ENCODE results near the gene HOXC10. TPM values are rescaled to one million over a fixed set of nuclear protein-coding genes. Genes with fewer than 3 reads are reported as not detected.

The HOXC10 gene
- total RNA-seq, 1 donor from 2014 or later, result not detected

DNA sequence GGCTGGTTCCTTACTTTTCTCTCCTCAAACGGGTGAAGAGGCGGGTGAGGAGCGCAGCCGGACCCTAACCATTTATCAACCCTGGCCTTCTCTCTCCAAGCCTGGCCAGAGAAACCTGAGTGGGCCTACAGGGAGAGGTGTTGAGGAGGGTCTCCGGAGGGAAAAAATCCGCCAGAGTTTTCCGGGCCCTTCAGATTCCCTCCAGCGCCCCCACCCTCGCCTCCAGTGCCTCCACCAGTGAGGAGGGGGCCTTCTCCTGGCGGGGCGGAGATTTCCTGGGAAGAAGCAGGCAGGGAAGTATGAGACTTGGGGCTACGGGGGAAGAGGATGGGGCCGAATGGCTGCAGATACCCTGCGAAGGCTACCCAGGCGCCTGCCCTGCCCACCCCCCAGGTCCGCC lies 46.5 kb downstream of the HOXC10 start:
- no peak for DNase-seq
- ATAC-seq, result no peak

GRCh38 chr12:54032086-54032619 lies 47.2 kb downstream of the HOXC10 start:
- no peak for DNase-seq
- no peak for ATAC-seq
- intact Hi-C loops (cut with micrococcal nuclease), result no loop called here

More for the DNA sequence above, 46.5 kb downstream of the HOXC10 start:
- intact Hi-C loops (cut with micrococcal nuclease), result no loop called here

GRCh38 chr12:54032627-54033100 lies 47.7 kb downstream of the HOXC10 start, which contains the start of gene HOXC5:
HOXC5 (plus strand) TSS chr12:54033050; CDS start chr12:54033123, 73 bp downstream.
- ATAC-seq, result peak; percentile 47
- intact Hi-C loops (cut with micrococcal nuclease), result no loop called here
- peak; percentile 57 for DNase-seq

DNA sequence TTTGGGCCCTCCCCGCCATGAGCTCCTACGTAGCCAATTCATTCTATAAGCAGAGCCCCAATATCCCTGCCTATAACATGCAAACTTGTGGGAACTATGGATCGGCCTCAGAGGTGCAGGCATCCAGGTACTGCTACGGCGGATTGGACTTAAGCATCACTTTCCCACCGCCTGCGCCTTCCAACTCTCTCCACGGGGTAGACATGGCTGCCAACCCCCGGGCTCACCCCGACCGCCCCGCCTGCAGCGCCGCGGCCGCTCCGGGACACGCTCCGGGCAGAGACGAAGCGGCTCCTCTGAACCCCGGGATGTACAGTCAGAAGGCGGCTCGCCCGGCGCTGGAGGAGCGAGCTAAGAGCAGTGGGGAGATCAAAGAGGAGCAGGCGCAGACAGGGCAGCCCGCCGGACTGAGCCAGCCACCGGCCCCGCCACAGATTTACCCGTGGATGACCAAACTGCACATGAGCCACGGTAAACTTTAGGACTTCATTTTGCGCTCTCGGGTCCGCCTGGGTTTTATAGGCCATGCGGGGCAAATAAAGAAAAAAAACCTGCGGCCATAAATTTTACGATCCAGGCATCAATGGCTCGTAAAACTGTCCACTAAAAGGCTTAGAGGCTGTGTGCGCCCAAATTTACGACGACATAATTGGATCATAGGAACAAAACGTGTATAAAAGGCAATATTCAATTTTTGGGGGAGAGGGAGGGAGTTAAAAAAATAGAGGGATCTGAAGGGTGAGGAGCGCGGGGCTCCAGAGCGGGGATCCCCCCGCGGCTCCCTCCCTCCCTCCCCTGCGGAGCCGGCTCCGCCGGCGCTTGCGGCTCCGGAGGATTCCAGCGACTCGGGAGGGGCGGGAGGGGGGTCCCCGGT lies 48.4 kb downstream of the HOXC10 start:
- DNase-seq (no peak), ATAC-seq (no peak)
- intact Hi-C loops (cut with micrococcal nuclease), result no loop called here

GRCh38 chr12:54033980-54034784 lies 49.2 kb downstream of the HOXC10 start:
- intact Hi-C loops (cut with micrococcal nuclease), result no loop called here
- ATAC-seq (peak; percentile 36), DNase-seq (no peak)

DNA sequence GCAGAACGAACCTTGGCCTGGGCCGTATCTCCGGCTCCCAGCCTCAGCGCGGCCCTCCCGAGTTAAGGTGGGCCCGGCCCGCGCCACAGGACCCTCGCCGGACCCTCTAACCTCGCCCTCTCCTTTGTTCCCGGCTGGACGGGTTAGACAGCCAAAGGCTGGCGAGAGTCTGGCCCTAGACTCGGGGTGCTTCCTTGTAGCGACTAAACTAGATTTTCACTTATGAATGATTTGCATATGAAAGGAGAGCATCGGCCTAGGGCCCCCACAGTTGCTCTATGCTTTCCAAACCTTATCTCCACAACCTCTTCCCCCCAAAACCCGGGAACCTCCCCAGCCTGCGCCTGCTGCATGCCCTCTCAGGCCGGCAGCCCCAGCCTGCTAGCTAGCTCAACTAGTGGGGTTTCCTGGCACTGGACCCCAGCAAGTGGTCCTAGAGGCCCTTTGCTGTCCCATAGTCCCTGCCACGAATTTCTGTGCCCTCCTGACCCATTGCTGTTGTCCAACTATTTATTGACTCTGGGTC lies 49.9 kb downstream of the HOXC10 start:
- intact Hi-C loops (cut with micrococcal nuclease), result no loop called here
- no peak for ATAC-seq
- DNase-seq, result no peak

DNA sequence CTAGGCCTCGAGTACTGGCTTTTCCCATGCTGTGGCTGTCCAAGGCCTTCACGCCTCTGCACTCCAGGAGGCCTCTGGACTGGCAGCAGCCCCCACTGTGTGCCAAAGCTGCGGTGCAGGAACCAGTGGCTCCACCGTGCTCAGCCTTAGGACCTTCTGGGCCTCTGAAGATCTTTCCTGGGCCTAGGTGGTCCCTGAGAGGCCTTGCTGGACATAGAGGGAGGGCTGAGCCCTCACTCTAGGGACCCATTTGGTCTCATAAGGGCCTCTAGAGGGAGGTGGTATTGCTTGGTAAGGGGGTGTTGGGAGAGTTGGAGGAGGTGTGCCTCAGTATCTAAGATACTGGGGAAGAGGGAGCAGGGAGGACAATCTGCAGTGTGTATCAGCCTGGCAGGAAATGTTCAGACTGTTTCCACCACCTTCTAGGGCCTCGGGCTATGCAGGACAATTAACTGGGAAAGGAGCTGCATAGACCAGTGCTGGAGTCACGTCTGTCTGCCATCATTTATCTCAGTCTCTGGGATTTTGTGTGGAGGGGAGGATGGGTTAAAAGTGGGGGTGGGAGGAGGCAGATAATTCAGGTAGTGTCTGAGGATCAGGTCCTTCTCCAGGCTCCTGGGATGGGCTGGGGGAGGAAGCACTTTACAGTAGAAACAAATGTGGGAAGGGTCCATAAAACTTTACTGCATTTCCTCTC lies 50.8 kb downstream of the HOXC10 start:
- DNase-seq, result no peak
- ATAC-seq, result no peak
- intact Hi-C loops (cut with micrococcal nuclease), result no loop called here

GRCh38 chr12:54036620-54037359 lies 51.8 kb downstream of the HOXC10 start:
- intact Hi-C loops (cut with micrococcal nuclease), result no loop called here
- no peak for ATAC-seq
- DNase-seq, result no peak

- no peak for DNase-seq
- no peak for ATAC-seq
- intact Hi-C loops (cut with micrococcal nuclease), result no loop called here
These were observed 52.7 kb downstream of the HOXC10 start for GRCh38 chr12:54037360-54038283.

- intact Hi-C loops (cut with micrococcal nuclease), result no loop called here
- DNase-seq, result no peak
- no peak for ATAC-seq
These were observed 53.4 kb downstream of the HOXC10 start for GRCh38 chr12:54038284-54038870.

DNA sequence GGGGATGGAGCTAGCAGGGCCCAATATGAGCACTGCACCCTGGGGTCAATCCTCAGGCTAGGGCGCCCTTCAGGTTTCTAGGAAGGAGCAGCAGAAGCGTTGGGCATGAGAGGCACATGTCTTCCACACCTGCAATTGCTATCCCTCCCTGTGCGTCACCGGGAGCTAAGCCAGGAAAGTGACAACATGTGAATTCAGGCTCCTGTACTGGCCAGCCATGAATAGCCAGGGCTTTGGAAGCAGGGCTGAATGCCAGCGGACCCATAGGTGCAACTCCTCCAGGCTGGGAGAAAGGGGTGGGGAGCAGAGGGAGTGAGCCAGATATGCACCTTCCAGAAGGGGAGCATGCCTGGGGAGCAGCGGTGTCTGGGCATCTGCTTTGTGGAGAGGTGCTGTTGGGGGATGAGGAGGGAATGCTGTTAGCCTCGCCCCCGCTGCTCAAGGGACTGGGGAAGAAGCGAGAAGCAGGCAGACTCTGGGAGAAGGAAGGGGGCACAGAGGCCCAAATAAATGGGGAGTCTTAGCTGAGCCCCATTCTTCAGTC lies 54.0 kb downstream of the HOXC10 start:
- intact Hi-C loops (cut with micrococcal nuclease), result no loop called here
- DNase-seq (no peak), ATAC-seq (no peak)

DNA sequence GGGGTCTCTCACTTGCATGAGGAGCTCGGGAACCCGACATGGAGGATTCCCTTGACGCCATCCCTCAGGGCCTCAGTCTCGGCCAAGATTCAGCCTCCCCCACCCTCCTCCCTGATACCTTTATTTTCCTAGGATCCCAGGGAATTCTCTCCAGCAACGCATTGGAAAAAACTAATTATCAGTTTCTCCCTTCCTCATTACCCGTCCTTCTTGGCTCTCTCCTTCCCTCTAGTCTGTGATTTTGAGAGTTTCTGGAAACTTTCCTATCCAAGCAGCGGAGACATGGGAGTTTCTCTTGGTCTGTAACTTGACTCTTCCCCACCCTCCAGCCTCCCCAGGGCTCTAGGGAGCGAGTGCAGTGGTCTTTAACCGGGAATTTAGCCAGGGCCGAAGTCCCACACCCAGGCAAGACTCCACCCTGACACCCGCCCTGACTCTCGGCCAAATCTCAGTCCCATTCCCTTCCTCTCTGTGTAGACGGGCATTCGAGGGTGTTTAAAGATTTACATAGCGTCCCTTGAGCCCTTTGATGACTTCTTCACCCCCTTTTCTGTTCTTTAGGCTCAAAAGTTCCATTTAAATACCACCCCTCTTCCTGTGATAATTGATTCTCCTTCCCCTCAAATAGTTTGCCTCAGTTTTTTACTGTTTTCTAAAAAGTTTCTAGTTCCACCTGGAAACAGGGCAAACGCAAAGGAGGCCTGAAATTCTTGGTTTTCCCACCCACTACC lies 54.6 kb downstream of the HOXC10 start:
- intact Hi-C loops (cut with micrococcal nuclease), result no loop called here
- ATAC-seq (peak; percentile 48), DNase-seq (peak; percentile 41)

Measured in left ventricle myocardium superior (tissue), 1 donor.